IPS-NIHi7 (cell line): Measurements from ENCODE around the gene STOX2.
"Not testable (repeated sequence)": the region's sequence is repeated elsewhere in the genome, so short reads cannot be mapped to it uniquely, and the experiment has no call there.

Source experiments
- DNase-seq: peaks from one replicate; pipeline ENCODE4 v3.0.0; 2012; ENCODE audit warnings: mixed read lengths; ENCODE audit errors: extremely low spot score

The STOX2 gene

DNA sequence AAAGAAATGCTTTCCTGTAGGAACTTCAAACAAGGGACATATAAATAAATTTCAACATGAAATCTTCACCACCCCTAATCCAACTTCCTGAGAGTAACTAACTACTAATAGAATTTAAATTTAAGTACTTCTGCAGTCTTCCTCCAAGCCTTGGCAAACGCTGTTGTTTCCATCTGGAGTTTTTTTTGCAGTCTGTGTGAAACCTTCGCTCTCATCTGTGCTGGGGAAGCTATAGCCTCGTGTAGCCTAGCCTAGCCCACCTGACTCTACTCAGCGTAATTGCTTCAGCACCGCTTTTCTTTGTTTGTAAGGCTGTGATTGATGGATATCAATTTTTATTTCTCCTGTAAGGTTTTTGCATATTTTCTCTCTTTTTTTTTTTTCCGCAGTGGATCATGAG is 30.9 kb downstream of the STOX2 start:
- peak; percentile 44 for DNase-seq

DNA sequence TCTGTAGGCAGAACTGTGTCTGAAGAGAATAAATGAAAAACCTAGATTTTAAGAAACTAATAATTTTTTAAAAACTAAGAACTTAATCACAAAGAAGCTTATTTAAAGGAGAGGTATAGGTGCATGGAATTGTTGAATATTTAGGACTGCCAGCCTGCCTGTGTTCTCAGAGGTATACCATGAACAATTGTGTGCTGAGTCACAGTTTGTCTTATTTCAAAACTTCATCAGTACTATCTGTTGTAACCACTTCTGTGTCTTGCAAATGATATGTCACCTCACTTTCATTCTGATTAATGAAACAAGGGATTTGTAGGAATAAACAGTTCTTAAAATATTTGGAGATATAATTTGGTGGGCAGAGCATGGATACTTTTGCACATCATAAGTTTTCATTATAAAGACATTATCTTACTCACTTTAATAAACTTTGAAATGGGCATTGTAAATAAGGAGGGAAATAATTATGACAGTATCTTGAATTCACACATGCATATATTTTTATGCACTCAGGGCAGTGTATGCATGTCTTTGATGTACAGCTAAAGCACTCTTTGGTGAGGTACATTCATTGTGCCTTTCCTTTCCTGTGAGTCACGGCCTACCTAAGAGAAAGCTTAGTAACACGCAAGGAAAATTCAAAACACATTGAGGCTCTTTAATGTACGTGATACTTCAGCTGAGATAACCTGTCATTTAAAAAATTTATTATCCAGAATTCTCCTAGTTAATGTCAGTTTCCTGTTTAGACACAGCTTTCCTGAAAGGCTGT is 31.7 kb downstream of the STOX2 start:
- no peak for DNase-seq

DNA sequence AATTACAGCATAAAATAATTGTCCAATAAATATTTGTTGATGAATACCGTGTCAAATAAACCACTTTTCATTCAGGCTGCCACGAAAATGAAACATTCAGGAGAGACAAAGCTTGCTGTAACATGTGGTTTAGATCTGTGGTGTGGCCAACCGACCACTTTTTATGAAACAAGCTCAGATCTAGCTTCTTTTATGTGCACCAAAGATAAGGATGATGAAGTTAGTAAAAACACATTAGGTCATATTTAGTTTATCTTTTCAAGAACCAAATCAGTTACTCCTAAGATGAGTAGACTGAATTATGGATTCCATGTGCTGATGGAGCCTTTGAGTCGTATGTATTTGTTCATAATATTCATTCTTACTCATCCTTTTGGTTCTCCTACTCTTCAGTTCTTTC is 35.8 kb downstream of the STOX2 start:
- DNase-seq, result no peak

DNA sequence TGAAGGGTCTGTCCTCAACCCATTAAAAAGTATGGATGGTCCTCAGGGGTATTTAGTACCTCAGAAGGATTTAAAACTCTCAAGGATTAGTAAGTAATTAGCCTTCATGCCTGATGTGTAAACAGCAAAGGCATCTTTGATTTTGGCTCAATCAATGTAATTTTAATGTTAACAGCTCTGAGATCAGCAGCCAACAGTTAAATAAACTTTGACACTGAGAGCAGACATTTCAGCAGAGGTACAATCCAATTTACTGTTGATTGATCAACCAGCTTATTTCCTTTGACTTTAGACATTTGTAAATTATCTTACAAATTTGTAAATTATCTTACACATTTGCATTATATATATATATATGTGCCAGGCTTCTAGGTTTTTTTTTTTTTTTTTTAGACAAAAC is 36.9 kb downstream of the STOX2 start:
- no peak for DNase-seq

DNA sequence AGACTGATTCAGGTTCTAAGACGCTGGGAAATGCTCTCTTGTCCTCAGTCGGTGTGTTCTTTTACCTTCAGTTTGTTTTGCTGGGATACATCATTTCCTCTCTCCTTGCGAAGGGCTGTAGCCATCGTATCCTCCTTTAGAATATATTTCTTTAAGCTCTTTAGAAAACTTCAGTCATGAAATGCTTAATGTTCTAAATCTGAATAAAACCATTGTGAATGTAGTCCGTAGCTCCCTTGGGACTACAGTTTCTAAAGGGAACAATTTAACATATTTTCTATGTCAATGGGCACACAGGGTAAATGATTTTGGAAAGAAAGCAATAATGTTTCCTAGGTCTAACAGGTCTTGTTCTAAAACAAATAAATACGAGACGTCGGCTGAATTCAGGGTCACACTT is 40.6 kb downstream of the STOX2 start:
- no peak for DNase-seq

DNA sequence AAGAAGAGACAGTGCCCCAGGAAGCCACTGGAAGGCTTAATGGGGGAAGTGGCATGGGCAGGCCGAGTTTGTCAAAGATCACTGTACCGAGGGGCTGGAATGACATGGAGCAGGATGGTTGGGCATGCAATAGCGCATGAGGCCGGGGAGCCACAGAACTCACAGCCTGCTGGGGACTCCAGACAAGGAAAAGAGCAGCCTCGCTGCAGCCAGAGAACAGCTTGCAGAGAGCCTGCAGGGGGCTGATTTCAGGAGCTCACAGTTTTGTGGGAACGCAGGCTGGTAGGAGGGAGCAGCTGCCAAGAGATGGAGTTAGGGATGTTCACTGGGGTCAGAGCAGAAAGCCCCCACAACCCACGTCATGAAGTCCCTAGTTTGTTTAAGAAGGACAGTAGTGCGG is 45.4 kb downstream of the STOX2 start:
- no peak for DNase-seq

DNA sequence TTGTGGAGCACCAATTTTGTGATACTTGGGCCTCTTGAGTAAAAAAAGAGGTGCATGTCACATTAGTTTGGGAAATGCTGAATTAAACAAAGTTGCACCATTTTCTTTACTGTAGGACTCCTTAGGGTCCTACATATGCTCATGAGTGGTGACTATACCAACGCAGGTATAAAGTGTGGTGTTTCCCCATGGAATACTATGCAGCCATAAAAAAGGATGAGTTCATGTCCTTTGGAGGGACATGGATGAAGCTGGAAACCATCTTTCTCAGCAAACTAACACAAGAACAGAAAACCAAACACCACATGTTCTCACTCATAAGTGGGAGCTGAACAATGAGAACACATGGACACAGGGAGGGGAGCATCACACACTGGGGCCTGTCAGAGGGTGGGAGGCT is 47.5 kb downstream of the STOX2 start:
- DNase-seq, result not testable (repeated sequence)

DNA sequence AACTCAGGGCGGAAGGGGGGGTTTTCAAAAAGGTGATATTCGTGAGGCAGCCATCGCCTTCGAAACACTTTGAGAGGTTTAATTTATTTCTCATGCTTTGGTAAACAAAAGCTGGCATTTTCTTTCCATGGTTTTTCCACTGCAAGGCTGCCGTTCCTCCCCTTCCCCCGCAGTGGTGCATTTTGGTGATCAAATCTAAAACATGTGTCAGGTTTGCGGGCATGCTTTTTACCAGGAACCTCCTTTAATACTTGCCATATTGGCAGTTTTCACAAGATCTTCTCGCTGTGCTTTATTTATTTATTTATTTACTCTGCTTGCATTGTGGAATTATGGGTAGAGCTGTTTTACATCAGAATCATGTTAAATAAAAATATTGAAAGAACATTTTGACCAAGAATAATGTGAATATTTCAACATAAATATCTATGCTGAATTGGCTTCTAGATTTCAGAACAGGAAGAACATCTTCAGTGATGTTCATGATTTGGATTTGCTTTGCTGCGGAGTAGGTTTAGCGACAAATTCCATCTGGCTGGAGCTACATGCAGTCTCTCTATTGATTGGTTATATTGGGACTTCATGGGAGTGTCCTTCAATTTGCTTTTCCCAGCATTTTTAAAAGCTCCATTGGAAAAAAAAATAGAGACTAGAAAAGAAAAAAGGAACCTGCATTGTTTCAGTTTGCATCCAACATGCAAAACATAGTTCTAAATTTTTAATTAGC is 54.4 kb downstream of the STOX2 start:
- no peak for DNase-seq

DNA sequence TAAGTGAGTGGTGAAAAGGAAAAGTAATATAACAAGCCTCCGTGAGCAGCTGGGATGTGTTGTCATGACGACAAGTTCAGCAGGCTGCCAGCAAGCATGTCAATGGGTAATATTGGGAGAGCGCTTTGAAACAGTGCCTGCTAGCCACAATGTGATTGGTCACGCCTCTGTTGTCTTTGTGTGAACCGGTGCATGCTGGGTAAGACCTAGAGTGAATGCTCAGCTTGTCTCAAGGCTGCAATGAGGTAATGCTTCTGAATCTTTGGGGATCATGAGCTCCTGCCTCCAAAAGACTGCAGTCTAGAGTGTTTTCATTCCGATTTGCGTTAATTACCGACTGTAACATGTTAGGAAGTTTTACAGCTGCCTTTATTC is 54.9 kb downstream of the STOX2 start:
- peak; percentile 61 for DNase-seq

DNA sequence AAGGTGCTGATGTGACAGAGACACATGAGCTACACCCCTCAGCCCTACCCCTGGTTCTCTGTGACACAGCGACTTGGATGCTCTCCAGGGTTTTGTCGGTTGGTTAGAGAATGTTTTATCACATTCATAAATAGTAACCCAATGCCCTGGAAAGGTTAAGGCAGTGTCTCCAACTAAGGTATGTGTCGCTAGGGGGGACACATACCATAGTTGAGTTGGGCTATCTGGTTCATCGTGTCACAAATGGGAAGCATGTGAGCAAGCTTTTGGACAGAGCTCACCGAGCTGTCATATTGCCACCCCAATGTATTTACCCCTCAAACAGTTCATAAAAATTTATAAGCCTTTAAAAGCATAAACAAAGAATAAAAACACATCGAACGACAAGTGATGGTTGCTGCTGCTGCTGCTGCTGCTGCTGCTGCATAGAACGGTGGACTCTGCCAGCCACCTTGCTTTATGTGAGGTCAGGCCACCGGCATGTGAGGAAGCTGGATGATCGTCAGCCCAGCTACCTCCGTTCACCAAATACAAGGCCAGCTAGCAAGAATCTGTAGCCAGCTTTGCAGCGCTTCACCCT is 55.9 kb downstream of the STOX2 start:
- no peak for DNase-seq

DNA sequence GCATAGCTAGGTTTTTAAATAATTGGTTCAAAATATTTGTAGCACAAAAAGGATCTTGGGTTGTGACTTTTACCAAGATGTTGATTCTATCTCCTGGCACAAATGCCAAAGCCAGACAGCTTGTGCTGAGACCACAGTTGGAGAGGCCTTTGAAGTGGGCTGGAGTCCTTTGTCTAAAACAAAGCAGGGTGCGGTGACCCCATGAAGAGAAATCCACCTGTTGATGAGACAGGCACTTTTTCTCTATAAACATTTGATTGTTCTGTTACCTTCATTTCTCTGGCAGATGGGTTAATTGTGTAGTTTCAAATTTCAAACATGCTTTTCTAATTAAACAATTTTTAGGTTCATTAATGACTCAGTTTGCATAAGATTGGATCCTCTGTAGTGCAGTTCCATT is 56.7 kb downstream of the STOX2 start:
- DNase-seq, result no peak

DNA sequence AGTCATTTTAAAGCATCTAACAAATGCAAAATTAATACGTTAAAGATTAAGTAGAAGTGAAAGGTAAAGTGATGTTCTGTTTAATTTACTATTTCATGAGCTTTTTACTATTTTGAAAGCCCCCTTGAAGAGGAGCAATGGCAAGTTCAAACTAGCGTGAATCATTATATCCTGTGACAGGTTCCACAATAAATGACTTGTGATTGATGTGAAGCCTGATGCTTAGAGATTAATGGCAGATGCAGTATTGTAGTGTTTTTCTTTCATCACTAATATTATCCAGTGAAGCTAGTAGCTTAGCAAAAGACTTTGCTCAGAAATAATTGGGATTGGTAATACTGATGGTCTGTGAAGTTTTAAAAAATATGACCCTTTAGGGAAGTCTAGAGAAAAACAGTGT is 57.3 kb downstream of the STOX2 start:
- no peak for DNase-seq

DNA sequence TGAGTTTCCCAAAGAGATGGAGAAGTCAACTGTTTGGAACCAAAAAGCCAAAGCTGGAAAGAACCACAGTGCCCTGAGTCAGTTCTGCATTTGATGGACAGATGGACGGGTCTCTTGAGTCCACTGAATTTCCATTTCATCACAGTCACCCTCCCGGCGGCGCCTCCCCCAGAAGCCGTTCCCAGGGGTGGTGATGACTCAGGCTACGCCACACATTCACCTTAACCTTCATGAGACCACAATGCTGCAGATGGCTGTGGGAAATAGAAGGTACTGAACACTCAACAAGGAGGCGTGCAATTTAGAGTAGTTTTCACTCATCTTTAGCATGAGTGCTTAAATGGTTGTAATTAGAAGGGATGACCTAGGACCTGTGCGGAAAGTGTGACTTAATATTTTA is 61.3 kb downstream of the STOX2 start:
- DNase-seq, result no peak

DNA sequence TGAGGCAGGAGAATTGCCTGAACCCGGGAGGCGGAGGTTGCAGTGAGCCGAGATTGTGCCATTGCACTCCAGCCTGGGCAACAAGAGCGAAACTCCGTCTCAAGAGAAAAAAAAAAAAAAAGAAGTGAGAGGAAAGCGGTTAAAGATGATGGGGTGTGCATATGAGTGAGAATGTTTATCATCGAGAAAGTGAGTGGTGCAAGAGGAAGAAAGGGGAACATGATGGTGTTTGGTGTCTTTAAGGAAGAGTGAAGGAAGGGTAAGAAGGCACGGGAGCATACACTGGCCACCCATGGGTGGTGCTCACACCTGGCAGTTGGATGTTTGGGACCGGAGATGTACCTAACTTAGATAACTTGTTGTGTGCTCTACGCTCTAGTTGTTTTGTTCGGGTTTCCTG is 62.2 kb downstream of the STOX2 start:
- DNase-seq, result no peak

DNA sequence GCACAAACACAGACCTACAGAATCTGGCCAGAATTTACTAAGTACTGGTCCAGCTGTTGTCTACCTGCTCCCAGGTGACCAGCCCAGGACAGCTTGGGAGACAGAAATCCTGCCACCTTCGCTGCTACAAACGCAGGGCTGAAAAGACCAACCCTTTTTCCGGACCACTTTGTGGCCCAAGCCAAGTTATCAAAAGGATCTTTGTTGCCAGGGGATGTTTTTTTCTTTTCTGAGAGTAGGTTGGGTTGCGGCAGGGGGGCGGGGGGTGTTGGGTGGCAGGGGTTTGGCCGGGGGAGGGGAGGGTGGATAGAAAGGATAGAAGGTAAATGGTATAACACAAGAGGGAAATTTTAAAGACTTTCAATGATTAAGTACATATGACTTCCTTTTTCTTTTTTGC is 63.4 kb downstream of the STOX2 start:
- DNase-seq, result no peak

DNA sequence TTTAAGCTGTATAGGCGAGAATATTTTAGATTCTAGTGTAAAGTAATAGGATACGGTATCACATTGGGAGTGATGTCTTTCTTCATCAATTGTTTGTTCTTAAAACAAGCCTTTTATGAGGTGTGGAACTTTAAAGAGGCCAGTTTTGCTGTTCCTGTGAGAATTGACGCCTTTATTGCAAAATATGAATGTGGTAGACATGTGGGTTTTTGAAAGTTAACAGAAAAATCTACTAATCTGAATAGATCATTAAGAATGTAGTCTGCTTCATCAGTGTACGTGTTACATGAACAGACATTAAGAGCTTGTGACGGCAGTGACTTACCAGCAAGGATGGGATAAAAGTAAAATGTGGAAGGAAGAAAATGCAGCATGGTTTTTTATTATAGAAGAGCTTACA is 63.8 kb downstream of the STOX2 start:
- DNase-seq, result no peak

DNA sequence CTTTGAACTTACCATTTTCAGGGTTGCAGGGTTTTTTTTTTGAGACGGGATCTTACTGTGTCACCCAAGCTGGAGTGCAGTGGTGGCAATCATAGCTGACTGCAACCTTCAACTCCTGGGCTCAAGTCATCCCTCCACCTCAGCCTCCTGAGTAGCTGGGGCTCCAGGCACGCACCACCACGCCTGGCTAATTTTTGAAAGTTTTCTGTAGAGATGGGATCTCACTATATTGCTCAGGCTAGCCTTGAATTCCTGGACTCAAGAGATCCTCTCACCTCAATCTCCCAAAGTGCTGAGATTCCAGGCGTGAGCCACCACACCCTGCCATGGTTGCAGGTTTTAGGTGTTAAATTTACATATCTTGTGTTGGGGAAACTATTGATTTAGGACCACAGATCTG is 64.5 kb downstream of the STOX2 start:
- no peak for DNase-seq

DNA sequence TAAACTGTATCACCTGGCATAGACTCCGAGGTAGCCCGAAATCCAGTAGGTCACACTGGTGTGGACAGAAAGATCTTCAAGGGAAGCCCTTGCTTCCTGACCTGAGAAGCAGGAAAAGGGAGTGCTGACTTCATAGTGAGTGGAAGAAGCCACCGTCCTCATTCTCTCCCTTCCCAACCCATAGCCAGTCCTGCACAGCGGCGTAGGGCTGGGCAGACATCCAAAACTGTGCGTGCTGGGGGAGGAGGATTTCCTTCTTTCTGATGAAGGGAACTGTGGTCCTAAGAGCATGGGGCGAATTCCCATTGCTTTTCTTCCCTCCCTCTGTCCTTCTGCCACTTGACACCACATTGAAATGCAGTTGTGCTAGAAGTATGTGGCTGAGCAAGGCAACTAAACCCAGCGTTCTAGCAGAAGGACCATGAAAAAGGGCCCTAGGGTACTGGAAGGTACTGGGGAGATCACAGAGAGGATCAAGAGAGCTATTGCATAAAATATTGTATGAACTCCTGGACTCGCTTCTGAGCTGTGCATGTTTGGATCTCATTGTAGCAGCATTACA is 66.9 kb downstream of the STOX2 start:
- DNase-seq, result no peak

DNA sequence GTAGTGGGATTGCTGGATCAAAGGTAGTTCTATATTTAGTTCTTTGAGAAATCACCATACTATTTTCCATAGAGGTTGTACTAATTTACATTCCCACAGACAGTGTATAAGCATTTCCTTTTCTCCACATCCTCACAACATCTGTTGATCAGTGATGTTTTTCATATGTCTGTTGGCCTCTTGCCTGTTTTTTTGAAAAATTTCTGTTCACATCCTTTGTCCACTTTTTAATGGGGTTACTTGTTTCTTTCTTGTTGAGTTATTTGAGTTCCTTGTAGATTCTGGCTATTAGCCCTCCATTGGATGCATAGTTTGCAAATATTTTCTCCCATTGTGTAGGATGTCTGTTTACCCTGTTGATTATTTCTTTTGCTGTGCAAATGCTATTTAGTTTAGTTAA is 72.6 kb downstream of the STOX2 start:
- DNase-seq, result no peak

DNA sequence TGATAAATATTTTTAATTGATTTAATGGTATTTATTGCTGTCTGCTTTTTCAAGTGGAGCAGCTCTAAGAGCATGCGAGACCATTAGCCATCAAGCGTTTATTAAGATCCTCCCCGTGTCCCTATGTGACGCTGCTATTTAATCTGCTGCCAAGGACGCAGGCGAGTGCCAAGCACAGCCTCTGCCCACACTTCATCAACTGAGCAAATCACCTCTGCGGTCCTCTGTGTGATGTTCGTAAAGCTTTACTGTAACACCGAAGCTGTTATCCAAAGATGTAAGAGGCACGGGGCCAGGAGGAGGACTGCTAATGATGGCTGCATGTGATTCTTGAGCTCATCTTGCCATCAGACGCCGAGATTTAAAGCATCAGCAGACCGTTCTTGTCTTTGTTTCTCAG is 79.5 kb downstream of the STOX2 start:
- DNase-seq, result no peak

DNA sequence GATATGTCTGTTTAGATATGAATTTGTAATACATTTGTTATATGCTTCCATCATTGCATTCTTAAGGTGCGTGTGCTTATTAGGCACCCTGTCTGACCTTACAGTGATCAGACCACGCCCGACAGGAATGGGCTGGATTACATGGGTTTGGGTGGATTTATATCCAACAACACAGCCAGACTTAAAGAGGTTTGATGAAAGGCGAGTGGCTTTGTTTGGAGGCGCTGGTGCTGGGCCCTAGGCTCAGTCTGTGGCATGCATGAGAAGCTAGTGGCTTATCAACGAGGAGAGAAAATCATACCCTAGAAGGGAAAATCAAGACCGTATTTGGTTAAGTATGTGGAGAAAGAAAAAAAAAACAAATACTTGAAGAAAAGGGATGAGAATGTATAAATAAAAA is 80.7 kb downstream of the STOX2 start:
- DNase-seq, result no peak

DNA sequence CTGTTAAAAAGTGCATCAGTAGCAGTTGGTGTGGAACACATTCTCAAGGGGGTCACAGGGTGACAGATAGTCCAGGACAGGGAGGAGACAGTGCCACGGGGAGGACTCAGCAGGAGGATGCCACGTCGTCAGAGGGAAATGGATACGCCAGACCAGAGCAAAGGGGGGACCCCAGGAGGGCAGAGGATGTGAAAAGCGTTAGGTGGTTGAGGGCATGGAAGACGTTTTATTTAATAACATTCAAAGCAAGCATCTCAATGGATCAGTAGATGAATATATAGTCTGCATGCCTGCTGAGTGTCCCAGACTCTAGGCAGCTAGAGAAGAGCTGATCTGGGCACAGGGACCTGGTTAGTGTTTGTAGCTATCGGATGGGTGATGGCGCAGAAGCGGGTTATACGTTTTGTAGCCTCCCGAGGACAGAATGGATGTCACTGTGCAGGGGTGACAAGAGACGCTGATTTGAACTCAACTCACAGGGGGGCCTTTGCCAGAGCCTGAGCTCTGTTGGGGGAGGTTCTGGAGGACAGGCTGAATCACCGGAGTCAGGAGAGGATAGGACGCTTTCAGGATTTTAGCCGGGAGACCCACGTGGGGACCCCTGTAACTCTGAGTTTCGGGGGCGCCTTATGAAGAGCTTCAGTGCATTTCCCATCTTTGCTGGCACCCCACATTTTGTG is 81.3 kb downstream of the STOX2 start:
- no peak for DNase-seq
